ENCODE data around the gene NMRAL1.

The NMRAL1 gene

DNA sequence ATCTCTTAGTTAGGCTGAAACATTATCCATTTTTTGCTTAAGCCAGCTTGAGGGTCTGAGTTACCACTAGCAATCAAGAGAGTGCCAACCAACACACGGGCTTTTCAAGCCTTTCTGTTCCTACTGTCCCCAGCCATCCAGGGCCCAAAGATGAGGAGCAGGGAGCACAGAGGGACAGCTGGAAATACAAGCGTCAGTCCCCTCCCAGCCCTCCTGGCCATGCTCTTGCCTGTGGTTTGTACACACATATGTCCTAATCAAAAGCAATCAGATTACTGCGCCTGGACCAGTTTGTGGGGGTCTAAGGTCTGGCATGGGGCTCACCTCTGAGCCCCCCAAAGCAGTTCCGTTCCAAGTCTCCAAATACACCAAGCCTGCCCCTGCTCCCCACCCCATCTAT, 61.6 kb downstream of the NMRAL1 start:
- H3K36me3 Mint-ChIP-seq (ENCODE audit: low read depth) = peaks cover 24% of the 10 kb centered on the region
- H3K4me1 Mint-ChIP-seq (ENCODE audit: low read depth) = peaks cover 45% of the 10 kb centered on the region

GRCh38 chr16:4412159-4412558, 62.3 kb downstream of the NMRAL1 start:
- Mint-ChIP-seq H3K4me3 (peak overlapping the region; percentile 28), H3K27ac (no peak overlapping the region)

More for the DNA sequence above, 61.6 kb downstream of the NMRAL1 start:
- H3K27ac Mint-ChIP-seq = no peak overlapping the region
- H3K4me3 Mint-ChIP-seq = no peak overlapping the region
- H3K9me3 Mint-ChIP-seq = no peaks in the 10 kb centered on the region
- H3K27me3 Mint-ChIP-seq (ENCODE audit: low read depth) = no peaks in the 10 kb centered on the region

More at GRCh38 chr16:4412159-4412558, 62.3 kb downstream of the NMRAL1 start:
- H3K4me1 Mint-ChIP-seq (ENCODE audit: low read depth) = peaks cover 44% of the 10 kb centered on the region
- peaks cover 24% of the 10 kb centered on the region for H3K36me3 Mint-ChIP-seq (ENCODE audit: low read depth)
- no peaks in the 10 kb centered on the region for H3K9me3 Mint-ChIP-seq
- H3K27me3 Mint-ChIP-seq (ENCODE audit: low read depth) = no peaks in the 10 kb centered on the region
